ENCODE results near the gene LRMDA. TPM values are rescaled to one million over a fixed set of nuclear protein-coding genes. Genes with fewer than 3 reads are reported as not detected.

The LRMDA gene
- total RNA-seq, 1 donor from 2014 or later, result 7.3 TPM

- H3K4me3 ChIP-seq (ENCODE audit: low read length in 3 of 3), result no peak overlapping the region
- no peaks in the 10 kb centered on the region for H3K9me3 ChIP-seq (ENCODE audit: control insufficient read depth in 3 of 3, low read length in 3 of 3)
- no peaks in the 10 kb centered on the region for H3K36me3 ChIP-seq (ENCODE audit: control insufficient read depth in 3 of 3, insufficient read depth in 3 of 3, low read length in 3 of 3)
- no peak overlapping the region for H3K9ac ChIP-seq (ENCODE audit: low read depth in 1 of 3, low read length in 3 of 3)
- peaks cover 0 to 11% (median 0%) of the 10 kb centered on the region in 3 donors for H3K27me3 ChIP-seq (ENCODE audit: control insufficient read depth in 3 of 3, insufficient read depth in 3 of 3, low read length in 3 of 3)
- H3K4me1 ChIP-seq (ENCODE audit: control insufficient read depth in 3 of 3, insufficient read depth in 3 of 3, low read length in 3 of 3), result no peaks in the 10 kb centered on the region
- no peak overlapping the region for H3K27ac ChIP-seq (ENCODE audit: low read depth, low read length)
Observed at GRCh38 chr10:75422913-75423312, 8.5 kb upstream of the LRMDA start.

- Histone ChIP-seq H3K36me3 (ENCODE audit: control insufficient read depth in 3 of 3, insufficient read depth in 3 of 3, low read length in 3 of 3) (no peaks in the 10 kb centered on the region), H3K4me3 (ENCODE audit: low read length in 3 of 3) (no peak overlapping the region), H3K27me3 (ENCODE audit: control insufficient read depth in 3 of 3, insufficient read depth in 3 of 3, low read length in 3 of 3) (peaks cover 0 to 5% (median 0%) of the 10 kb centered on the region in 3 donors), H3K27ac (ENCODE audit: low read depth, low read length) (no peak overlapping the region), H3K9me3 (ENCODE audit: control insufficient read depth in 3 of 3, low read length in 3 of 3) (no peaks in the 10 kb centered on the region), H3K9ac (ENCODE audit: low read depth in 1 of 3, low read length in 3 of 3) (no peak overlapping the region), H3K4me1 (ENCODE audit: control insufficient read depth in 3 of 3, insufficient read depth in 3 of 3, low read length in 3 of 3) (peaks cover 0 to 6% (median 3%) of the 10 kb centered on the region in 3 donors)
Observed at GRCh38 chr10:75424571-75424970, 6.9 kb upstream of the LRMDA start.

GRCh38 chr10:75425291-75426079, 5.9 kb upstream of the LRMDA start:
- peaks cover 0 to 5% (median 0%) of the 10 kb centered on the region in 3 donors for H3K27me3 ChIP-seq (ENCODE audit: control insufficient read depth in 3 of 3, insufficient read depth in 3 of 3, low read length in 3 of 3)
- no peaks in the 10 kb centered on the region for H3K9me3 ChIP-seq (ENCODE audit: control insufficient read depth in 3 of 3, low read length in 3 of 3)
- no peak overlapping the region for H3K27ac ChIP-seq (ENCODE audit: low read depth, low read length)
- H3K9ac ChIP-seq (ENCODE audit: low read depth in 1 of 3, low read length in 3 of 3), result no peak overlapping the region
- H3K4me3 ChIP-seq (ENCODE audit: low read length in 3 of 3), result no peak overlapping the region
- no peaks in the 10 kb centered on the region for H3K36me3 ChIP-seq (ENCODE audit: control insufficient read depth in 3 of 3, insufficient read depth in 3 of 3, low read length in 3 of 3)
- peaks cover 7 to 13% (median 10%) of the 10 kb centered on the region in 3 donors for H3K4me1 ChIP-seq (ENCODE audit: control insufficient read depth in 3 of 3, insufficient read depth in 3 of 3, low read length in 3 of 3)

- H3K9ac ChIP-seq (ENCODE audit: low read depth in 1 of 3, low read length in 3 of 3), result no peak overlapping the region
- no peaks in the 10 kb centered on the region for H3K9me3 ChIP-seq (ENCODE audit: control insufficient read depth in 3 of 3, low read length in 3 of 3)
- H3K4me1 ChIP-seq (ENCODE audit: control insufficient read depth in 3 of 3, insufficient read depth in 3 of 3, low read length in 3 of 3), result peaks cover 7 to 23% (median 11%) of the 10 kb centered on the region in 3 donors
- peaks cover 0 to 10% (median 3%) of the 10 kb centered on the region in 3 donors for H3K27me3 ChIP-seq (ENCODE audit: control insufficient read depth in 3 of 3, insufficient read depth in 3 of 3, low read length in 3 of 3)
- H3K36me3 ChIP-seq (ENCODE audit: control insufficient read depth in 3 of 3, insufficient read depth in 3 of 3, low read length in 3 of 3), result no peaks in the 10 kb centered on the region
- no peak overlapping the region for H3K27ac ChIP-seq (ENCODE audit: low read depth, low read length)
- H3K4me3 ChIP-seq (ENCODE audit: low read length in 3 of 3), result no peak overlapping the region
Observed at GRCh38 chr10:75426880-75427279, 4.5 kb upstream of the LRMDA start.

GRCh38 chr10:75427951-75428350, 3.5 kb upstream of the LRMDA start:
- H3K9me3 ChIP-seq (ENCODE audit: control insufficient read depth in 3 of 3, low read length in 3 of 3), result no peaks in the 10 kb centered on the region
- H3K27ac ChIP-seq (ENCODE audit: low read depth, low read length), result peak overlapping the region; percentile 8
- H3K4me1 ChIP-seq (ENCODE audit: control insufficient read depth in 3 of 3, insufficient read depth in 3 of 3, low read length in 3 of 3), result peaks cover 12 to 30% (median 15%) of the 10 kb centered on the region in 3 donors

GRCh38 chr10:75428434-75429158, 2.8 kb upstream of the LRMDA start:
- peak overlapping the region; percentile 8 for H3K27ac ChIP-seq (ENCODE audit: low read depth, low read length)
- no peak overlapping the region for H3K9ac ChIP-seq (ENCODE audit: low read depth in 1 of 3, low read length in 3 of 3)

More at GRCh38 chr10:75427951-75428350, 3.5 kb upstream of the LRMDA start:
- Histone ChIP-seq H3K27me3 (ENCODE audit: control insufficient read depth in 3 of 3, insufficient read depth in 3 of 3, low read length in 3 of 3) (peaks cover 0 to 18% (median 7%) of the 10 kb centered on the region in 3 donors), H3K4me3 (ENCODE audit: low read length in 3 of 3) (no peak overlapping the region), H3K9ac (ENCODE audit: low read depth in 1 of 3, low read length in 3 of 3) (no peak overlapping the region), H3K36me3 (ENCODE audit: control insufficient read depth in 3 of 3, insufficient read depth in 3 of 3, low read length in 3 of 3) (no peaks in the 10 kb centered on the region)

GRCh38 chr10:75429159-75429827, 2.1 kb upstream of the LRMDA start:
- Histone ChIP-seq H3K4me1 (ENCODE audit: control insufficient read depth in 3 of 3, insufficient read depth in 3 of 3, low read length in 3 of 3) (peaks cover 12 to 30% (median 15%) of the 10 kb centered on the region in 3 donors), H3K4me3 (ENCODE audit: low read length in 3 of 3) (no peak overlapping the region), H3K9ac (ENCODE audit: low read depth in 1 of 3, low read length in 3 of 3) (no peak overlapping the region), H3K9me3 (ENCODE audit: control insufficient read depth in 3 of 3, low read length in 3 of 3) (no peaks in the 10 kb centered on the region), H3K36me3 (ENCODE audit: control insufficient read depth in 3 of 3, insufficient read depth in 3 of 3, low read length in 3 of 3) (no peaks in the 10 kb centered on the region), H3K27me3 (ENCODE audit: control insufficient read depth in 3 of 3, insufficient read depth in 3 of 3, low read length in 3 of 3) (peaks cover 0 to 22% (median 7%) of the 10 kb centered on the region in 3 donors), H3K27ac (ENCODE audit: low read depth, low read length) (no peak overlapping the region)

More at GRCh38 chr10:75428434-75429158, 2.8 kb upstream of the LRMDA start:
- Histone ChIP-seq H3K9me3 (ENCODE audit: control insufficient read depth in 3 of 3, low read length in 3 of 3) (no peaks in the 10 kb centered on the region), H3K4me1 (ENCODE audit: control insufficient read depth in 3 of 3, insufficient read depth in 3 of 3, low read length in 3 of 3) (peaks cover 12 to 30% (median 15%) of the 10 kb centered on the region in 3 donors), H3K36me3 (ENCODE audit: control insufficient read depth in 3 of 3, insufficient read depth in 3 of 3, low read length in 3 of 3) (no peaks in the 10 kb centered on the region), H3K4me3 (ENCODE audit: low read length in 3 of 3) (no peak overlapping the region), H3K27me3 (ENCODE audit: control insufficient read depth in 3 of 3, insufficient read depth in 3 of 3, low read length in 3 of 3) (peaks cover 0 to 20% (median 7%) of the 10 kb centered on the region in 3 donors)

GRCh38 chr10:75430000-75430763, 1.2 kb upstream of the LRMDA start:
- H3K36me3 ChIP-seq (ENCODE audit: control insufficient read depth in 3 of 3, insufficient read depth in 3 of 3, low read length in 3 of 3), result no peaks in the 10 kb centered on the region
- H3K27ac ChIP-seq (ENCODE audit: low read depth, low read length), result peak overlapping the region; percentile 19
- no peak overlapping the region for H3K9ac ChIP-seq (ENCODE audit: low read depth in 1 of 3, low read length in 3 of 3)
- peak overlapping the region in 1 of 3 donors; percentile 22 for H3K4me3 ChIP-seq (ENCODE audit: low read length in 3 of 3)
- H3K27me3 ChIP-seq (ENCODE audit: control insufficient read depth in 3 of 3, insufficient read depth in 3 of 3, low read length in 3 of 3), result peaks cover 0 to 23% (median 7%) of the 10 kb centered on the region in 3 donors
- peaks cover 12 to 30% (median 15%) of the 10 kb centered on the region in 3 donors for H3K4me1 ChIP-seq (ENCODE audit: control insufficient read depth in 3 of 3, insufficient read depth in 3 of 3, low read length in 3 of 3)
- H3K9me3 ChIP-seq (ENCODE audit: control insufficient read depth in 3 of 3, low read length in 3 of 3), result no peaks in the 10 kb centered on the region

GRCh38 chr10:75432176-75432575, 752 bp downstream of the LRMDA start:
- H3K36me3 ChIP-seq (ENCODE audit: control insufficient read depth in 3 of 3, insufficient read depth in 3 of 3, low read length in 3 of 3), result no peaks in the 10 kb centered on the region
- peaks cover 12 to 30% (median 15%) of the 10 kb centered on the region in 3 donors for H3K4me1 ChIP-seq (ENCODE audit: control insufficient read depth in 3 of 3, insufficient read depth in 3 of 3, low read length in 3 of 3)
- peak overlapping the region; percentile 40 for H3K27ac ChIP-seq (ENCODE audit: low read depth, low read length)
- peaks cover 0 to 23% (median 7%) of the 10 kb centered on the region in 3 donors for H3K27me3 ChIP-seq (ENCODE audit: control insufficient read depth in 3 of 3, insufficient read depth in 3 of 3, low read length in 3 of 3)
- no peaks in the 10 kb centered on the region for H3K9me3 ChIP-seq (ENCODE audit: control insufficient read depth in 3 of 3, low read length in 3 of 3)
- no peak overlapping the region for H3K9ac ChIP-seq (ENCODE audit: low read depth in 1 of 3, low read length in 3 of 3)
- peak overlapping the region in 1 of 3 donors; percentile 31 for H3K4me3 ChIP-seq (ENCODE audit: low read length in 3 of 3)
